GM19467 (cell line): ENCODE measurements around the gene P2RY2.
"Not testable (repeated sequence)": the region's sequence is repeated elsewhere in the genome, so short reads cannot be mapped to it uniquely, and the experiment has no call there.

Experiments used
- ATAC-seq: cut with Tn5 transposase; IDR thresholded peaks from one replicate; pipeline ENCODE4 v1.9.1; 2021; ENCODE audit warnings: mild to moderate bottlenecking, moderate library complexity; ENCODE audit not compliant: unreplicated experiment

Gene P2RY2

DNA sequence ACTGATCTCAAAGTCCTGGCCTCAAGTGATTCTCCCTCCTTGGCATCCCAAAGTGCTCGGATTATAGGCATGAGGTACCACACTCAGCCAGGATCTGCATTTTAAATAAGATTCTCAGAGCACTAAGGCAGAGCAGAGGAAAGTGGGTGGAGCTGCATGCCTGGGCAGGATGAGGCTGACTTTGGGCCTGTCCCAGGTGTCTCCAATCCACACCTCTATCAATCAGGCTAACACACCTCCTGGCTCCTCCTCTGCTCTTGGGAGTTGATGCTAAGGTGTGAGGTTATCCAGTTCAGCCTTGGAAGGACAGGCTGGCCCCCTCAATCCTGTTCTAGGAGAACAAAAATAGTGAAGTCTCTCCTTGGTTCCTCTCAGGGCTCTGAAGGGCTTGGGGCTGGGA, 30.2 kb upstream of the P2RY2 start:
- ATAC-seq, result no peak

DNA sequence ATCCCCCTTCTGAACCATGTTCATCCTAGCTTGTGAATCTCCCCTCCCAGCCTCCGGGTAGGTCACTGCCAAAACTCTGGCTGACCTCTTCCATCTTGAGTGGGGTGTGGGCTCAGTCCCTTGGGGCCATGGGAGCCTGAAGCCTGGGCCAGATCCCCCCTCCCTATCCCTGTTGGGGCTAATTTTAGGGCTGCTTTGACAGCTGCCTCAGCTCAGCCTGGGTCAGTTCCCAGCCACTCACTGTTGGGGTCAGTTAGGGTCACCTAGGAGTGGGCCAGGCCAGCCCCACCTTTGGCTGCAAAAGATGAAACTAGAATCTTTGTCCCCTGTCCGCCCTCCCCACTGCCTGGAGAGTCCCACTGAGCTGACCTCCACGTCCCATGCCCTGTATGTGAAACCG, 29.8 kb upstream of the P2RY2 start:
- ATAC-seq, result no peak

DNA sequence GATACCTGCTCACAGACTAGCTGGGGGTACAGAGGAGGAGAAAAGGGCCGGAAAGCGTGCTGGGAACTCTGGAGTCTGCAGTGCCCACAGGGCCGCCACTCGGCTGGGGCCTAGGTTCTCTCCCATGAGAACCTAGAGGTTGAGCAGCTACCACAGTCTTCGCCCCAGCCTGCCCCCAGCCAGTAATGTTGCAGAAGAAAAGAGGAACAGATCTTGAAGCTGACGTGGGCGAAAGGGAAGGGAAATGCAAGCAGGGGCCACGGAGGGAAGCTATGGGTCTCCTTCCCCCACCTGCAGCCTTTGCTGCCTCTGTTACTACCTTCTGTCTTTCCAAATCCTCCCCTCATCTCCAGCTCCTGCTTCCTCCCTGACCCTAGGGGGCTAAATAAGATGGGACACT, 28.8 kb upstream of the P2RY2 start:
- ATAC-seq, result no peak

DNA sequence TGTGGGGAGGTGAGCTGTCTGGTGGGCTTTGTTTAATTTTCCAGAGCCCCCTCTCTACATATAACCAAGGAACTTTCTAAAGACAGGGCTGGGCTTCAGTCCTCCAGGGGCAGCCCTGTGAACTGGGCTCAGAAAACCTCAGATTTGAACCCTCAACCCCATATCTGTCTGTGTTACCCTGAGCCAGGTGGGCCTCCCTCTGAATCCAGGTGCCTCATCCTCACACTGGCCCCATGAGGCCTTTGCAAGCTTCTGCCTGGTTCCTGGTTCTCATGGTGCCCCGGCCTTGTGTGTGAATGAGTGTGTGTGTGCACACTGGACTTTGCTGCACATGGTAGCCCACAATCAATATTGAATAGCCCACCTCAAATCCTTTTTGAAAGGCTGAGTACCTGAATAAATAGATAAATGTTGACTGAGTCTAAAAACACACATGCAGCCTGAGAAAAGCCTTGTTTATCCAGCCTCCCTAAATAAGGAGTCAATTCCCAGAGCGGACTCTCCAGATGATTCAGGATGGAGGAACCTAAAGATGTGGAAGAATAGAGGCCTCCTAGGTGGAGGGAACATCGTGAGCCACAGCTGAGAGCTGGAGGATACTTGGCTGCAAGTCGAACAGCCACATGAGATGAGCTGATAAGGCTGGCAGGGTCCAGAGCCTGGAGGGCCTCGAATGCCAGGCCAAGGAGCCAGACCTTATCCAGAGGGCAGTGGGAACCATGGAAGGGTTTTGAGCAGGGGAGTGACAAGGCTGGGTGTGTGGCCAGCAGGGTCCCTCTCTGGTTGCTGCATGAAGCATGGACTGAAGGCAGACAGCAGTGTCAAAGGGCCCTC, 28.1 kb upstream of the P2RY2 start:
- no peak for ATAC-seq

DNA sequence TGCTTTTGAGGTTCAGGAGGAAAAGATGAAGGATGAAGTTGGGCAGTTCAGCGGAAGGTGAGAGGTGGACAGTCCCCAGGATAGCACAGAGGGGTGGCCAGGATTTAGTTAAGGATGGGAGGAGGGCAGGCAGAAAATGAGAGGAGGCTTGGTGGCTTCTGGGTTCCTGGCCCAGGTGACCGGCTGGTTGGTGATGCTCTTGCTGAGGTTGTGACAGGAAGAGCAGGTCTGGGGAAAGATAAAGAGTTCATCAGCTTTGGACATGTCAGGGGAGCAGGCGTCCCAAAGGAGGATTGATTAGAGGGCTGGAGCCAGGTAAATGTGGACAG, 27.6 kb upstream of the P2RY2 start:
- ATAC-seq, result no peak

DNA sequence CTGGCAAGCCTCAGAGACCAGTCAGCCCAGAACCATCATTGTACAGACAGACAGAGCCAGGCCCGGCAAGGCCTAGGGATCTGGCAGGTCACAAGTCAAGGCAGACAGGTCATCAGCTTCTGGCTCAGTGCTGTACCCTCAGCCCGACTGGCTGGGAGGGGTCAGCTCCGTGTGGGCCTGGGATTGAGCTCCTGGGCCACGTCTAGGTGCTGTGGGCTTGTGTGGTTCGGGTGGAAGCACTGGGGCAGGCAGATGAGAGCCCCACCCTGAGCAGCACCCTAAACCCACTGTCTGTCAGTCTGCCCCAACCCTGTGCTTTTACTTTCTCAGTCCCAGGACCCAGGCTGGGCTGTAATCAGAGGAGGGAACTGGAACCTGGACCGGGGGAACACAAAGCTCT, 26.9 kb upstream of the P2RY2 start:
- no peak for ATAC-seq

DNA sequence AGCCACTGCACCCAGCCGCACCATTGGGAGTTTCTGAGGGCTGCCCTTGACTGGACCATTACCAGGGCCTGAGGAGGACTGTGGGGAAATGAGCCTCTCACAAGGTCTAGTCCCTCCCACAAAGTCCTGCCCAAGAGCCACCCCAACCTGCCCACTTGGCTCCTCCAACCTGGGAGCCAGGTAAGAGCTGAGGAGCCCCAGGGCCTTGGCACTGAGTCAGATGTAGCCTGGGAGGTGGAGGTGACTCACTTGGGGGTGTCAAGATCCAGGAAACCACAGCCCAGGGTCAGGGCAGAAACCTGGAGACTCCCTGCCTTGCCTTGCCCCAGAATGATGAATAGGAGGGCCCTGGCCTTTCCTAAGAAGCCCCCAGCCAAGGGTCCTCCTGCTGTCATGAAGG, 25.8 kb upstream of the P2RY2 start:
- no peak for ATAC-seq

DNA sequence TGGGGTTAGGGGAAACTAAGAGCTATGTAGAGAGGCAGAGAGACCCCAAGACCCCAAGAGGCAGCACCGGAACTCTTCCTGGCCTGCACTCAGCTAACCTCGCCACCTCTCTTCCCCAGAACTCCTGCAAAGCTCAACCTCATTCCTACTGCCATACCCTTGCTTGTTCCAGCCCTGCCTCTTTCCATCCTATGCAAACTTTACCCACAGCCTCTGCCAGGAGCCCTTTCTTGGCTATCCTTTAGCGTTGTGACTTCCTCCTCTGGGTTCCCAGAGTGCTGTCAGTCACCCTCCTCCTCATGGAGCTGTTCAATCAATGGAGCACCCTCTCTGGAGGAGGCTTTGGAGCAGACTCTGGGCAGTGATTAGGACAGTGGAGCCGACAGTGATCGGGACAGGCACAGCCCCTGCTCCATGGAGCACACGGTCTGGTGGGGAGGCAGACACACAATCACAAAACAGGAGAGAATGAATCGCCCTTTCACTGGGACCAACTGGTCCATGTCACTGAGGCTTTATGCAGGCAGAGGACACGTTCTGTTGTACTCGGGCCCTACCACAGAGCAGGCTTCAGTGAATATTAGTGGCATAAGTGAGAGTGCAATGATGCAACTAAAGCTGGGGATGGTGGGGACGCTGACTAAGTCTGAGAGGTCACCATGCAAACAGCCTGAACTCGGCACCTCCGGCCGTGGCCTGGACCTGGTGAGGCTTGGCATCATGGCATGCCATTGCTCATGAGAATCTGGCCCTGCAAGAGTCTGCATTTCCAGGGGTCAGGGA, 24.6 kb upstream of the P2RY2 start:
- no peak for ATAC-seq

DNA sequence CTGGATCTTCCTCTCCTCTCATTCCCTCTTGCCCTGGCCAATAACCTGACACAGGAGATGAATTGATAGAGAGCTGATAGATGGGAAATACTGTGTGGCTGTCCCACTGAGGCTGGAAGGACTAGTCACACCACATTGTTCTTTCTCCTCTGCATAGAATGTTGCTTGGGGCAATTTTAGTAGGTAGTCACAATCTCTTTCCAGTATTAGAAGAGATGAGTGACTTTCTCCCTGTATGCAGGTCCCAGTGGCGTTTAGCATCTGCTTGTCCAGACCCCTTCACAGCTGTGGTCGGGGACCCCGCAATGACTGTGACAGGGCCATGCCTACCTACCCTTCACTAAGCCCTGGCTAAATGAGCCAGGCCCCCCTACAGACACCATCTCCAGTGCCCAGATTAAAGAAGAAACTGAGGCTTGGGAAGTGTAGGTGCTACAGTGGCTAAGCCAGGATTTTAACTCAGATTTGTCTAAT, 24.0 kb upstream of the P2RY2 start:
- ATAC-seq, result no peak

DNA sequence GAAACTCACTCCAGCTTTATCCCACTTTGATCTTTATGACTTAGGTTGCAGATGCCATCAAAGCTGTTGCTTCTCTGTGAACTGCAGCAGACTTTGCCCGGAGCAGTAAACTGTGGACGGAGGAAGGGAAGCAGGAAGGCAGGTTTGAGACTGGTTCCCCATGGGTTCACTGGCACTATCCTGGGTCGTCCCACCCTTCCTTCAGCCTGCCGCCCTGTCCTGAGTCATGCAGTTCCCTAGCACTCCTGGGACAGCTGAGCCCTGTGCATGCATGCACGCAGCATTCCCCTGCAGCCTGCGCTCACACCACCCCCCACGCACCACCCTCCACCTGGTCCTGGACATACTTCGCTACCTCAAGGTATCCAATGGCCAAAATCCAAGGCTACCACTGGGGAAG, 23.5 kb upstream of the P2RY2 start:
- no peak for ATAC-seq

DNA sequence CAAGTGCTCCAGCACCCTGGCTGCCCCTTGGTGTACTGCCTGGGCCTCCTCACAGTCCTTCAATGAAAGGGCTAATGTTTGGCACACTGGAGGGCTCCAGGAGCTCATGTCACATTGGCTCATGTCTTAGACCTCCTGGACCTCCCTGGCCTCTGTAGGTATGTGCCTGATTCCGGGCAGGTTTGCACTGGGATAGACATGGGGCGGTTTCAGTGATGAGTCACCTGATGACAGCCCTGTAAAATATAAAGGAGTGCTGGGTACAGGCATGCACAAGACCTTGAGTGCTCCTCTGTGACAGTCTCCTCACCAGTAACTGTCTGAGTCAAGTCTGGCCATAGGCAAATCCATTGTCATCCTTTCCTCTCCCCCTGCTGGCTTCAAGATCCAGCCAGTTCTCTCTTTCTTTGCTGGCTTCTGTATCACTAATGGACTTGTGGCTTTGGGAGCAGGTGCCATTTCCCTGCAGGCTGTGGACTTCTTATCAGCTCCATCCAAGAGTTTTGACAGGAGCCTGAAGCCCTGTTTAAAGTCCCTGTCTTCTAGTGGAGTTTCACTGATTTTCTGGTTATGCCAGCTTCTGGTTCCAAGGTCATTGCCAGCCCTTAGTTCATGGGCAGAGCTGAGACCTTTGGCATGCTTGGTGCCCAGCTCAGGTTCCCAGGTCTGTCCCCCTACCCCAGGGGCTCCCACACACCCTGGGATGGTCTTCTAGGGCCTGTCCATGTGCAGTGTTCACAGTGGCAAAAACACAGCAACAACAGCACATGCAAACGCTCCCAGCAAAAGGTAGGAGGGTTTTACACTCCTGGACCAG, 22.7 kb upstream of the P2RY2 start:
- ATAC-seq, result no peak

DNA sequence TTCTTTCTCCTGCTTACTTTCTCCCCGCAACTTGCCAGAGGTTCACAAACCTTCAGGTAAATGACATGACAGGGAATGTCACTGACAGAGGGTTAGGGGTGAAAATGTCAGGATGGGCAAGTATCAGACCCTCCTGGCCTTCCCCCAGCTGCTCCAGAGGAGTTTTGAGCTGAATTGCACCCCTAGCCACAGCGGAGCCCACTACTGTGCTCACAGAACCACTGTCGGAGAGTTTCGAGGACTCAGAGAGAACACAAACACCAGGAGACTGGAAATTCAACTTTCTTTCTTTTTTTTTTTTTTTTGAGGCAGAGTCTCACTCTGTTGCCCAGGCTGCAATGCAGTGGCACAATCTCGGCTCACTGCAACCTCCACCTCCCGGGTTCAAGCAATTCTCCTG, 21.5 kb upstream of the P2RY2 start:
- no peak for ATAC-seq

DNA sequence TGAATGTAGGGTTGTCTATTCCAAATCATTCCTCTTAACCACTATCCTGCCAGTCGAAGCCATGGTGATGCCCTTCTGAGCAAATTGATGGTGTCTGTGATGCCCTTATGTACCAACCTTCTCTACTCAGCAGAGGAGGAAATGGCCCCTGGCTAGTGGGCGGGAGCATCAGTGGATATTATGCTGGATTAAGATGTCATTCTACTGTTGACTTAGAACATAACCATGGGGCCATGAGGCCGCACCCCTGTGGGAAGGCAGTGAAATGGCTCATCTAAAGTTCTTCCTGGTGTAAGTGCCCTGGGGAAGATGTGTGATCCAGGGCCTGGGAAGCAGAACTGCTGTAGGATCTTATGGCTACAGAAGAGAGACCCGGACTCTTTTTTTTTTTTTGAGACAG, 20.7 kb upstream of the P2RY2 start:
- no peak for ATAC-seq

DNA sequence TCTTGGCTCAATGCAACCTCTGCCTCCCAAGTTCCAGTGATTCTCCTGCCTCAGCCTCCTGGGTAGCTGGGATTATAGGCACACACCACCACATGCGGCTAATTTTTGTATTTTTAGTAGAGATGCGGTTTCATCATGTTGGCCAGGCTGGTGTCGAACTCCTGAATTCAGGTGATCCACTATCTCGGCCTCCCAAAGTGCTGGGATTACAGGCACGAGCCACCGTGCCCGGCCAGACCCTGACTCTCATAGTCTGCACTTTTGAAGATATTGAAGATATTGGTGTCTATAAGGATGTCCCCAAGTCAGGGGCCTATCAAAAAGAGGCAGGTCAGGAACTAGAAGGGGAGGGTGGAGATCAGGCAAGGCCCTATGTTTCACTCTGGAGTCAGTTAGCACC, 20.3 kb upstream of the P2RY2 start:
- not testable (repeated sequence) for ATAC-seq

DNA sequence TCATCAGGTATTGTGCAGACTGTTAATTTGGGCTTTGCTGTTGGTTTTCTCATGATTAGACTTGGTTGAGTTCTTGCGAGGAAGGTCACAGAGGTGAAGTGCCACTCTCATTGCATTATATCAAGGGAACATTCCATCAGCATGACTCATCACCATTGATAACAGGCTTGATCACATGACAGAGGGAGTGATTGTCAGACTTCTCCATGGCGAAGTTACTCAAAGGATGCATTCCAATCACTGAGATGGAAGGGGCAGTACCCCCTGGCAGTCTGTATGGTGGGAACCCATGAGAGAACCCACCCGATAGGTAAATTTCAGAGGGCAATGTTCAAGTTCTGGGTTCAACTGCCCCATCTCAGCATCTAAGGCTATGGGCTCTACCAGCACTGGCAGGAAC, 19.4 kb upstream of the P2RY2 start:
- no peak for ATAC-seq

DNA sequence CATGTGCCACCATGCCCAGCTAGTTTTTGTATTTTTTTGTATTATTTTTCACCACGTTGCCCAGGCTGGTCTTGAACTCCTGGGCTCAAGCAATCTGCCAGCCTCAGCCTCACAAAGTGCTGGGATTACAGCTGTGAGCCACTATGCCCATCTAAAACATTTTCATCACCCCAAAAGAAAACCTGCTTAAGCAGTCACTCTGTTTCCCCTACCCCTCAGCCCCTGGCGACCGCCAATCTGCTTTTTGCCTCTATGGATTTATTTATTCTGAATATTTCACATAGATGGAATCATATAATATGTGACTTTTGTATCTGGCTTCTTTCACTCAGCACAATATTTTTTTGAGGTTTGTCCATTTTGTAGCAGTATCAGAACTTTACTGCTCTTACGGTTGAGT, 18.6 kb upstream of the P2RY2 start:
- ATAC-seq, result no peak

DNA sequence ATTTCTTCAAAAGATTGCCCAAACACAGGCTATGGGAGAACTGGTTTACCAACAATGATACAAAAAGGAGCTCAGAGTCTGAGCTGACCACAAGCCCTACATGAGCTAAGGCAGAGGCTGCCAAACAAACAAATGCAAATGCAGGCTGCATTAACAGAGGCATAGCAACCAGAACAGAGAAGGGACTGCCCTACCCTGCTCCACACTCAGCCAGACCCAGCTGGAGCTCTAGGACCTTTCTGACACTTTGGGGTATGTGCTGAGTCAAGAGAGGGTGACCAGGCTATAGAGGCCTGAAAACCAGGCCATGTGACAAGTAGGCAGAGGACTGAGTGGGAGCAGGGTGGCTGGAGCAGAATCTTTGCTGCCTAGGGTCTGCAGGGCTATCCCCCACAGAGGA, 17.8 kb upstream of the P2RY2 start:
- no peak for ATAC-seq

DNA sequence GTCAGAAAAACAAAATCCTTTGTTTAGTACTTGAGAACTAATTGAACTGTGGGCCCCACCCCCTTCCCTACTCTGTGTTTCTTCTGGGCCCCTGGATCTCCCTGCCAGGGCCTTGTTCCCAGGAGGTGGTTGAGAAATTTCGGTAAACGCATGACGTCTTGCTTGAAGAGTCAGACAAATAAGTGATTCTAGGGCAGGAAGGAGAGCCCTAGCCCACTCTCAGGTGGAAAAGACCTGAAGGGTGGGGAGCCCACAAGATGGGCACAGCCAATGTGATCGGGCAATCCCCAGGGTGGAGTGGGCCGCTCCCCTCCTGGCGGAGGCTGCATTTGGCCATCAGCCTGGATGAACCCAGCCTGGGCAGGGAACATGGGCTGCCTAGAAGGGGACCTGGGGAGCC, 16.8 kb upstream of the P2RY2 start:
- no peak for ATAC-seq

DNA sequence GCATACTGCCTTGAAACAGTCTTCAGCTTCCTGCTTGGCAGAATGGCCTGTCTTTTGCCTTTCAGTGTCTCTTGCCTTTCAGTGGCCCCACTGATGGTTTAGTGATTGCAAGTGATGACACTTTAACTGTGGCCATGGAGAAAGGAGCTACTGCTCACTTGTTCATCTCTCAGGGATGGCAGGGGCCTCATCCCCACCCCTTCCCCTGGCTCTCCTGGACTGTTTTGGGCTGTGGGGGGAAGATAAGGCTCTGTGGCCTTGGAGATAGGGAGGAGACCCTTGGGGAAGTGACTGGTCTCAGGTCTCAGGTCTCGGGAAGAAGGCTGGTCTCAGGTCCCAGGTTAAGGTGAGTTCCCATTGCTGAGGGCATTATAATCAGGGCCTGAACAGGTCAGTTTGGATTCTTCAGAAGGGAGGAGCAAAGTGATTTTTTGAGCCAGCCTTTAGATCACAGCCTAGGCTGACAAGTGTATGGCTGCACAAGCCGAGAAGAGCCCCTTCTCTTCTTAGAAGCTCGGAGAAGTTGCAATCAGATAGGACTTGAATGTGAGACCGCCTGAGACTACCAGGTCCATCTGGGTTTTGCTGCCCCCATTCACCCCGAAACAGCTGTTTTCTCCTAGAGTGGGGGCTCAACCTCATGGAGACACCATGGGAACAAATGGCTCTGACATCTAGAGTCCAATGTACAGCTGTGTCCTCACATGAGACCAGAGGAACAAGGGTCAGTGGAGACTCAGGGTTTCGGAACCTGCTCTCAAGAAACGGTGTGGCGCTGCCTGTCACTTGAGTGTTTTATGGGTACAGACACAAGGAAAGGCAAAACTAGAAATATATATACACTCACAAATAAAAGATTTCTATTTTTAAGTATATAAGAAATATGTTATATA, 15.9 kb upstream of the P2RY2 start:
- no peak for ATAC-seq

DNA sequence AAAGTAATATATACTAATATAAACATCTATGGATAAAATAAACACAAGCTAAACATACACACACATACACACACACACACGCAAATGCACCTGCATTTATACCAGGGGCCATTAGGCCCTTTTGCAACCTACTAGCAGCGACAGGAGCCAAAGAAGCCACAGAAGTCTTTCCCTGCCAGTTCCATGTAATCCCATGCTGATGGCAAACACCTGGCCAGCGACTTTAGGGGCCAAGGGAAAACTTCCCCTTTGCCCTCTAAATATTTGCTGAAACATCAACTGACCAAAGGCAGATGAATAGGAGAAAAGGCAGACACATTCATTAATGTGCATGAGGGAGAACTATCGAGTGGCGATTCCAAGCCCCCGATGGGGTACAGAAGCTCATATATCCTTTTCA, 14.8 kb upstream of the P2RY2 start:
- no peak for ATAC-seq

DNA sequence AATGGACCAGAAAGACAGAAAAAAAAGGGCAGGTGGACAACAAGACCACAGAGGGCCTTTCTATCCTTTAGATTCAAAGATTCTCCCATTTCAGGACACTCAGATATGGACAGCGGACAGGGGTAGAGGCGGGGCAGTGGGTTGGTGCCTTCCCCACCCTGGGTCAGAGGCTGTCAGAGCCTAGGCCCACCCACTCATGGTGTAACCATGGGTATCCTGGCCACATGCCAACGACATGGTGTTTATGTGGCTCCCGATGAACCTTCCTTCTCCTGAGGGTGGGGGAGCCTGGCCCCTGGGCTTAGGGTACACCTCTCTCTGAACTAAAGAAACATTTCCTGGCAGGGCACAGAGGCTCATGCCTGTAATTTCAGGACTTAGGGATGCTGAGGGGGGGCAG, 14.3 kb upstream of the P2RY2 start:
- ATAC-seq, result no peak
